Fibroblast of lung (primary cell): Measurements from ENCODE around the gene TBC1D2B. TPM values are rescaled to one million over a fixed set of nuclear protein-coding genes. Genes with fewer than 3 reads are reported as not detected.

ENCODE experiments used
- DNase-seq, 2 donors: peaks; one replicate each; pipeline versions ENCODE4 v3.0.0 to v3.0.0-alpha.2; 2010; ENCODE audit warnings: low read depth in 2 of 2
- H2AFZ ChIP-seq: 2 replicates; pipeline ENCODE4 v1.5.1; 2012; ENCODE audit warnings: low read length, control low read depth, inconsistent platforms
- H3K27ac ChIP-seq: 2 replicates; pipeline ENCODE4 v1.5.1; 2011; ENCODE audit warnings: low read length, control low read depth; ENCODE audit not compliant: insufficient read depth
- H3K27me3 ChIP-seq: 2 replicates; pipeline ENCODE4 v1.5.1; 2011; ENCODE audit warnings: mild to moderate bottlenecking, low read length; ENCODE audit not compliant: control insufficient read depth, insufficient read depth
- H3K36me3 ChIP-seq: 2 replicates; pipeline ENCODE4 v1.5.1; 2011; ENCODE audit warnings: low read length; ENCODE audit not compliant: control insufficient read depth, insufficient read depth
- H3K4me1 ChIP-seq: 2 replicates; pipeline ENCODE4 v1.5.1; 2011; ENCODE audit warnings: low read length; ENCODE audit not compliant: control insufficient read depth, insufficient read depth; ENCODE audit errors: extremely low read depth
- H3K4me2 ChIP-seq: 2 replicates; pipeline ENCODE4 v1.5.1; 2011; ENCODE audit warnings: low read length, control low read depth; ENCODE audit not compliant: insufficient read depth; ENCODE audit errors: extremely low read depth
- H3K4me3 ChIP-seq, 4 experiments: fragments of 200-600 bp in 1 of 4; sonication (generic) in 1 of 4; replicated peaks in 1 of 4; 2 replicates each; pipeline ENCODE4 v1.5.1; 2011 to 2016; ENCODE audit warnings: low read length in 4 of 4, low read depth in 3 of 4, mild to moderate bottlenecking in 3 of 4, control low read depth in 2 of 4, inconsistent platforms in 1 of 4, mixed read lengths in 1 of 4; ENCODE audit not compliant: insufficient read depth in 1 of 4; ENCODE audit errors: control extremely low read depth in 1 of 4
- H3K79me2 ChIP-seq: 2 replicates; pipeline ENCODE4 v1.5.1; 2012; ENCODE audit warnings: mild to moderate bottlenecking, low read length, inconsistent platforms; ENCODE audit not compliant: control insufficient read depth, insufficient read depth
- H3K9ac ChIP-seq: 2 replicates; pipeline ENCODE4 v1.5.1; 2011; ENCODE audit warnings: mild to moderate bottlenecking, low read length, control low read depth; ENCODE audit not compliant: insufficient read depth
- H3K9me3 ChIP-seq: 2 replicates; pipeline ENCODE4 v1.5.1; 2012; ENCODE audit warnings: low read depth, low read length; ENCODE audit not compliant: control insufficient read depth, insufficient read depth
- H4K20me1 ChIP-seq: 2 replicates; pipeline ENCODE4 v1.5.1; 2011; ENCODE audit warnings: low read length; ENCODE audit not compliant: control insufficient read depth, insufficient read depth; ENCODE audit errors: extremely low read depth
- CTCF ChIP-seq, 2 donors: IDR thresholded peaks in 1 of 2; conservative IDR thresholded peaks in 1 of 2; 1 replicate in 1 of 2; 2 replicates in 1 of 2; pipeline ENCODE4 v1.5.1; 2011 to 2012; ENCODE audit warnings: low read length in 2 of 2, control low read depth in 1 of 2, inconsistent platforms in 1 of 2, low read depth in 1 of 2, mild to moderate bottlenecking in 1 of 2
- EZH2 ChIP-seq: IDR thresholded peaks from 2 replicates; pipeline ENCODE4 v1.5.1; 2012; ENCODE audit warnings: low read length, control low read depth, mild to moderate bottlenecking; ENCODE audit errors: missing control alignments
- polyA plus RNA-seq, 2 donors: library from polyadenylated mRNA; depleted of rRNA in 1 of 2; stranded (reverse) in 1 of 2; unstranded in 1 of 2; fragments of >200 nt; gene quantifications; 2 replicates each; pipeline ENCODE4 v1.2.1, GENCODE V29; 2011 to 2012; ENCODE audit warnings: missing spikeins in 1 of 2
- total RNA-seq: library from RNA; depleted of rRNA; stranded (reverse); fragments of >200 nt; gene quantifications from 2 replicates; pipeline ENCODE4 v1.2.1, GENCODE V29; 2014

Gene TBC1D2B
- total and polyA plus RNA-seq, 2 donors (not counting 1 experiment from before 2014, with no cell fraction given) = 49.4 to 73.3 TPM

GRCh38 chr15:78047761-78048627, 29.5 kb downstream of the TBC1D2B start:
- peaks cover 2% of the 10 kb centered on the region for H3K36me3 ChIP-seq
- H4K20me1 ChIP-seq = no peaks in the 10 kb centered on the region
- no peak overlapping the region for H3K4me2 ChIP-seq
- H3K4me3 ChIP-seq = no peak overlapping the region
- H3K27me3 ChIP-seq = no peaks in the 10 kb centered on the region
- no peak for TF ChIP-seq EZH2
- TF ChIP-seq CTCF (conservative IDR thresholded peaks at IDR 0.05 in 1 of 2, IDR thresholded peaks at IDR 0.05 in 1 of 2; ENCODE audit: low read depth in 1 of 2, low read length in 2 of 2) = no peak
- H2AFZ ChIP-seq = no peak overlapping the region
- no peak overlapping the region for H3K9ac ChIP-seq
- no peaks in the 10 kb centered on the region for H3K79me2 ChIP-seq
- peaks cover 26% of the 10 kb centered on the region for H3K4me1 ChIP-seq
- H3K9me3 ChIP-seq = no peaks in the 10 kb centered on the region
- peak; percentile 72 to 85 for DNase-seq
- peak overlapping the region; percentile 28 for H3K27ac ChIP-seq

- no peaks in the 10 kb centered on the region for H4K20me1 ChIP-seq
- no peak overlapping the region for H3K4me2 ChIP-seq
- peaks cover 26% of the 10 kb centered on the region for H3K4me1 ChIP-seq
Observed at GRCh38 chr15:78046796-78047341, 30.6 kb downstream of the TBC1D2B start.

More at GRCh38 chr15:78046796-78047341, 30.6 kb downstream of the TBC1D2B start:
- H2AFZ ChIP-seq = no peak overlapping the region
- H3K4me3 ChIP-seq = no peak overlapping the region
- no peaks in the 10 kb centered on the region for H3K9me3 ChIP-seq
- H3K36me3 ChIP-seq = no peaks in the 10 kb centered on the region
- H3K9ac ChIP-seq = no peak overlapping the region
- no peak overlapping the region for H3K27ac ChIP-seq
- H3K27me3 ChIP-seq = no peaks in the 10 kb centered on the region
- TF ChIP-seq EZH2 = no peak
- no peak for TF ChIP-seq CTCF (conservative IDR thresholded peaks at IDR 0.05 in 1 of 2, IDR thresholded peaks at IDR 0.05 in 1 of 2; ENCODE audit: low read depth in 1 of 2, low read length in 2 of 2)
- DNase-seq = no peak
- H3K79me2 ChIP-seq = no peaks in the 10 kb centered on the region
